HL-60/S4 treated with phorbol 12-myristate 13-acetate at 8.2 ng/mL for 4 days and 3 days (cell line): ENCODE measurements around the gene PXT1.

Experiments
- in situ Hi-C: fragments of 300-500 bp; cut with MboI; formaldehyde crosslinking; loops from 2 replicates; pipeline ENCODE4 v1.15.0; 2022; ENCODE audit warnings: low sequenced_read_pairs

Gene PXT1

GRCh38 chr6:36349240-36349639, 93.4 kb downstream of the PXT1 start:
- in situ Hi-C loops, result no loop called here

DNA sequence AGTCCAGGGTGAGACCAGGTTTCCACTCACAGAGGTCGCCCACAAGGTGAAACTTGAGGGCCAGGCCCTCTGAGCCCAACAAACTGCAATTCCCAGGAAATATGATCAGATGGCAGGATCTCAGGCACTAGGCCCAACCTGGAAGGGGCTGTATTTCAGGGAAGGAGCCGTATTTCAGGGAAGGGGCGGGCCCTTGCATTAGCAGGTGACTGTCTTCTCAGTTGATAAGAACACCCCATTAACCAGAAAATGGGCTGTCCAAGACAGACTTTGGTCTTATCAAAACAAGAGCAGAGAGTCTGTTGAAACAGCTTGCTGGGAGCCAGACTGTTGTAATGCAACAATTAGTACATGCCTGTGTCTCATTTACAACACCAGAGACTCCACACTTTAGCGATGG, 95.0 kb downstream of the PXT1 start:
- in situ Hi-C loops, result no loop called here

DNA sequence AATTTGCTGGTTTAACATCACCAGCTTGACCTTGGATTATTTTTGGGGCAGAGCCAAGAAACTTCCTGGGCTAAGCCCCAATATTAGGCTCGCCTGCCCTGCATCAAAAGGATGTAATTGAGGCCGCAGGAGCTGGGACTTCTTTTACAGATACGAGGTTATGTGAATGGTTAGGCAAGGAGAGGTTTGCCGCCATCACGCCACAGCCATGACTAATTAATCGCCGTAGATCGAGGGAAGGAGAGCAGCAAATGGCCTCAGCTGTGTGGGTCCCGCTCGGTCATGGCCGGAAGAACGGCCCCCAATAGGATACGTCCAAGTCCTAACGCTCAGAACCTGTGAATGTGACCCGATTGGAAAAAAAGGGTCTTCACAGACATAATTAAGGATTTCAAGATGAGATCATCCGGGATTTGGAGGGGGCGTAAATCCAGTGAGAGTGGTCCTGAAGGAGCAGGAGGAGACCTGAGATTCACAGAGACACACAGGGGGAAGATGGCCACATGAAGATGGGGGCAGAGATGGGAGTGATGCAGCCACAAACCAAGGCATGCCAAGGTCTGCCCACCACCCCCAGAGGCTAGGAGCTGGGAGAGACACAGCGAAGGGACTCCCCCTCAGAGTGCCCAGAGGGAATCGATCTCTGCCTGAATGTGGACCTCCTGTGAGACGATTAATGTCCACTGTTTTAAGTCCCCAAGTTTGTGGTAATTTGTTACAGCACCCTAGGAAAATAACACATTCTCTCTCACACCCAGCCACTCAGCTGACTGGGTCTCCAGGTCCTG, 96.0 kb downstream of the PXT1 start:
- in situ Hi-C loops, result no loop called here

GRCh38 chr6:36345681-36346466, 96.8 kb downstream of the PXT1 start:
- in situ Hi-C loops, result no loop called here

DNA sequence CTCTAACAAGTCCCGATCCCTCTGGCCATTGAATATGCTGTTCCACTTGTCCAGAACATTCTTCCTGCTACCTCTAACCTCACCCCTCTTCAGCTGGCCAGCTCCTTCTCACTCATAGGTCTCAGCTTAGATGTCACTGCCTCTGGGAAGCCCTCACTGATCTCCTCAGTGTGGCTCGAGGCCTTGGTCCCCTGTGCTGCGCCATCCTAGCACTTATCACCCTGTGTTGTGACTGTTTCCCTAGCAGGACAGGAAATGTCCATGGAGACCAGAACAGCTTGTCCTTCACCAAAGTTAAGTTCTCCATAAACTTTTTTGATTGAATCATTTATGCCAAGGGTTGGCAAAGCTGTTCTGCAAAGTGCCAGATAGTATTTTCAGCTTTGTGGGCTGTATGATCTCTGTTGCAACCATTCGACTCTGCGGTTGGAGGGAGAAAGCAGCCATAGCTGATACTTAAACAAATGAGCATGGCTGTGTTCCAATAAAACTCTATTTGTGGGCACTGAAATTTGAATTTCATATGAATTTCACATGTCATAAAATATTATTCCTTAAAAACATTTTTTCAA, 99.5 kb downstream of the PXT1 start:
- in situ Hi-C loops, result no loop called here

GRCh38 chr6:36340618-36341454, 101.8 kb downstream of the PXT1 start:
- in situ Hi-C loops, result no loop called here
